HG03457 (cell line): ENCODE data around the gene PRR15L.
A peak's percentile ranks its signal among the peaks of the same experiment; 100 is the strongest.
"Not testable (repeated sequence)": the region's sequence is repeated elsewhere in the genome, so short reads cannot be mapped to it uniquely, and the experiment has no call there.

Experiments
- ATAC-seq: cut with Tn5 transposase; IDR thresholded peaks from one replicate; pipeline ENCODE4 v1.9.1; 2021; ENCODE audit warnings: moderate number of reproducible peaks; ENCODE audit not compliant: unreplicated experiment

PRR15L gene

DNA sequence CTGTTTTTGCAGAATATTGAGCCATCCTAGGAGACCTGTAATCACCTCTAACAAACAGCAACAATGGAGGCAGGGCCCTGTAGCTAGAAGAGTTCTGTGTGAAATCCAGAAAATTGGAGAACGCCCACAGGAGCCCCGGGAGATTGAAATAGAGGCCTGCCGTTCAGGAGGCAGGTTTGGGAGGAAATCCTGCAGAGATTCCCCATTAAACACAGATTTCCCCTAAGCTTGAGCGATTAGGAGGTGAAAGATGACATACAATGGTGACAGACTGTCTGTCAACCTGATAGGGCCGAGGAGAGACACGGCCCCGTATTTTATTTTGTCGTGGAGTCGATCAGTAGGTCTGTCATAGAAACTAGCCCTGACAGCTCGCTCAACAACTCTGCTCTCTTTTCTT, 31.5 kb upstream of the PRR15L start:
- no peak for ATAC-seq

DNA sequence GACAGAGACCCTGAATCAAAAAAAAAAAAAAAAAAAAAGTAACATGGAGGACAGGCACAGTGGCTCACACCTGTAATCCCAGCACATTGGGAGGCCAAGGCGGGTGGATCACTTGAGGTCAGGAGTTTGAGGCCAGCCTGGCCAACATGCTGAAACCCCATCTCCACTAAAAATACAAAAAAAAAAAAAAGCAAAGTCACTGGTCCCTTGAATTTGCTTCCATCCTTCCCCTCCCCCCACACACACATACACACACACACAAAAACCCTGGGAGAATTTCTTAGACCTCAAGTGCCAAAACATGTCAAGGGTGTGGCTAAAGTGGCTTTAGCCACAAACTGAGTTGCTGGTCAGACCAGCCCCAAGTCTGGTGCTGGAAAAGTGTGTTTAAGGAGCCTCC, 30.8 kb upstream of the PRR15L start:
- not testable (repeated sequence) for ATAC-seq

DNA sequence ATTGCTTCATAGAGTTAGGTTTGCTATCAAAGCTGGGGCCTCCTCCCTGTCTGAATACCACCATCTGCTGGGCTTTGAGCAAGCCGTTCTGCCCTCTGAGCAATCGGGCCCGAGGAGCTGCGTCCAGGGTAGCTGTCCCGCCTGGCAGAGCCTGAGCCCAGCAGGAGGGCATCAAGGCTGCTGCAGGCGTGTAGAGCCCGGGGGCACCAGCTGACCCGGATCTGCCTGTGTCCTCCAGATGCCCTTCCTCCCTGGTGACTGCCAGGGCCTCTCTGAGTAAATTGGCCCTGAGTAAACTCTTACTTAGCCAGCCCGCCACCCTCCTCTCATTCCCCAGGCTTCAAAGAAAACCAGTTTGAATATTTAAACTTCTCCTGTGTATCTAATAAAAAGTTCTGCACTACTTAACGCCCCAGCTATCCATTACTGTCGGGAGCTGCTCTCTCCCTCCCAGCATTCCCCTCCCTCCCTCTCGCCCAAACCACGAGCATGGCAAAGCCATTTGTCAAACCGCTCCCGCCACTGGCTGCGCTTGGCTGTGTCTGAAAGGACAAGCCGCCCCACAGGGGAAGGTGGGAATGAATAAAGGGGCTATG, 29.7 kb upstream of the PRR15L start:
- ATAC-seq: no peak

GRCh38 chr17:47986520-47986919, 28.8 kb upstream of the PRR15L start:
- ATAC-seq: no peak

GRCh38 chr17:47983492-47984223, 26.0 kb upstream of the PRR15L start:
- ATAC-seq: no peak

DNA sequence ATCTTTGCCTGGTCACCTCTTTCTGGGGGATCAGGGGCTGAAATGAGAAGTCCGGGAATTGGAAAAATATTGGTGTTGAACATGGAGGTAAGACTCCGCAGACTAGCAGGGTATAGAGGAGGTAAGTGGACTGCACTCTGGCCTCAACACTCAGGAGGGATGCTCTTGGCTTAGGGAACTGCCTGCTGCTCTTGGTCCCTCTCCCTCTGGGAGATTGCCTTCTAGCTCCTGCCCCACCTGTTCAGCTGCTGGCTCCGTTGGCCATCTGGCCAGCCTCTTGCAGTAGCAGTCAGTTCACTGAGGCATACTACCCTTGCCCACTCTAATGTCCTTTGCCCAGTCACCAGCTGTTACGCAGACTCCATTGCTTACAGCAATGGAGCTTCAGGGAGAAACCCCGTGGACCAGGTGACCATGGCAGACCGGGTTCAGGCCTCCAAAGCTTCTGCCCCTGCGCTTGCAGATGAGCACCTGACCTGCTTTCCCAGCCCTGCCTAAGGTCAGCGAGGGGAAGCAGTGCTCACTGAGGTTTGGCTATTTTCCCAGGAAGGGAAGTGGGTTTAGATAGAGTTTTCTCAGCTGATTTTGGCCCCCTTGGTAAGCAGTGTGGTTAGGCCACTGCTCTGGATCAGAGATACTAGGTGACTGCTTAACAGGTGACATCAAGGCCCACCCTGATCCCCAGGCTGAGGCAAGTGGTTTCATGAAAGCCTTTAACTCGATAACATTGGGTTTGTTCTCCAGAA, 25.1 kb upstream of the PRR15L start:
- ATAC-seq: no peak

DNA sequence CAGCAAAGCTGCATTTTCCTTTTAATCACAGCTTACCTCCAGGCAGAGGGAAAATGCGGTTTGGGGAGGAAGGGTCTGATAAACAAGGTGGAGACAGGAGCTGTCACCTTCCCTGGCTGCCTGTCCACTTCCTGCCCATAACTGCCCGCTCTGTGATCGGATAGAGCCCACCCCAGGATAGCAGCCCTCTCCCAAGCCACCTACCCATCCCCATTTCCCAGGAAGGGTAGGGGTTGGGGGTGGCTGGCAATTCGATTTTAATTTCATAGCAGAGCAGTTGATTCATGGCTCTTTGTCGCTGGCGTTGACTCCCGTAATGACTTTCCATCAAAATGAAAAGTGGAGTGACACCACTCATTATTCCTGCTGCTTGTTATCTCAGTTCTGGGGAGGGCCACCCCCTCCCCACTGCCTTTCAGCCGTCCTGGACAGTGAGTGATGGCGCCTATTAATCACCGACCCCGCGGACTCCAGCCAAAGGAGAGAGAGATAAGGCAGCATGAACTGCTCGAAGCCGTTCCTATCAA, 24.5 kb upstream of the PRR15L start:
- ATAC-seq: no peak

- no peak for ATAC-seq
Observed at GRCh38 chr17:47981462-47981861, 23.8 kb upstream of the PRR15L start.

DNA sequence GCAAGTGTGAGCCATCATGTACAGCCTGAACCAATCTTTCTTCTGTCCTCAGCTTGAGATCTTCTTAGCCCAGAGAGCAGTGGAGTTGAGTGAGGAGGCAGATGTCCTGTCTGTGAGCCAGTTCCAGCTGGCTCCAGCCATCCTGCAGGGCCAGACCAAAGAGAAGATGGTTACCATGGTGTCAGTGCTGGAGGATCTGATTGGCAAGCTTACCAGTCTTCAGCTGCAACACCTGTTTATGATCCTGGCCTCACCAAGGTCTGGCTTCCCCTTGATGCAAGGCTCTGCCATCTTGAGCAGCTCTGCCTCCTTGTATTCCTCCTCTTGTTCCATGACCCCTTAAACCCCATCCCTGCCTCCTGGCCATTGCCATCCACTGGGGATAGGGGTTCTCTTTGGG, 22.9 kb upstream of the PRR15L start:
- ATAC-seq: no peak

GRCh38 chr17:47978324-47978723, 20.6 kb upstream of the PRR15L start:
- no peak for ATAC-seq

GRCh38 chr17:47975823-47976205, 18.1 kb upstream of the PRR15L start:
- no peak for ATAC-seq

DNA sequence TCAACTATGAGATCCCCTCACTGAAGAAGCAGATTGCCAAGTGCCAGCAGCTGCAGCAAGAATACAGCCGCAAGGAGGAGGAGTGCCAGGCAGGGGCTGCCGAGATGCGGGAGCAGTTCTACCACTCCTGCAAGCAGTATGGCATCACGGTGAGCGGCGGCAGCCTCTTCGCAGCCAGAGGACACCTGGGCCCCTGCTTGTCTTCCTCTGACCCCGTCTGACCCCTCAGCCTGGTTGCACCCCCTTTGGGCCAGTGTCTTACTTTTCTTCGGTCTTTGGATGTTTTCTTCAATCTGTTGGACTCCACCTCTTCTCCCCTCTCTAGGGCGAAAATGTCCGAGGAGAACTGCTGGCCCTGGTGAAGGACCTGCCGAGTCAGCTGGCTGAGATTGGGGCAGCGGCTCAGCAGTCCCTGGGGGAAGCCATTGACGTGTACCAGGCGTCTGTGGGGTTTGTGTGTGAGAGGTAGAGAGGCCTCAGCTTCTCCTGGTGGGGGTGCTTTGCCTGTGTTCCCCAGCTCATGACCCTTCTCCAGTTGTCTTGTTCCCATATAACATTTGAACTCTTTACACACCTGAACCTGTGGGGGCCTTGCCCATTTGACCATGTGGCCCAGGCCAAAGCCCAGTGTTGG, 17.6 kb upstream of the PRR15L start:
- no peak for ATAC-seq

GRCh38 chr17:47973541-47973940, 15.9 kb upstream of the PRR15L start:
- no peak for ATAC-seq

DNA sequence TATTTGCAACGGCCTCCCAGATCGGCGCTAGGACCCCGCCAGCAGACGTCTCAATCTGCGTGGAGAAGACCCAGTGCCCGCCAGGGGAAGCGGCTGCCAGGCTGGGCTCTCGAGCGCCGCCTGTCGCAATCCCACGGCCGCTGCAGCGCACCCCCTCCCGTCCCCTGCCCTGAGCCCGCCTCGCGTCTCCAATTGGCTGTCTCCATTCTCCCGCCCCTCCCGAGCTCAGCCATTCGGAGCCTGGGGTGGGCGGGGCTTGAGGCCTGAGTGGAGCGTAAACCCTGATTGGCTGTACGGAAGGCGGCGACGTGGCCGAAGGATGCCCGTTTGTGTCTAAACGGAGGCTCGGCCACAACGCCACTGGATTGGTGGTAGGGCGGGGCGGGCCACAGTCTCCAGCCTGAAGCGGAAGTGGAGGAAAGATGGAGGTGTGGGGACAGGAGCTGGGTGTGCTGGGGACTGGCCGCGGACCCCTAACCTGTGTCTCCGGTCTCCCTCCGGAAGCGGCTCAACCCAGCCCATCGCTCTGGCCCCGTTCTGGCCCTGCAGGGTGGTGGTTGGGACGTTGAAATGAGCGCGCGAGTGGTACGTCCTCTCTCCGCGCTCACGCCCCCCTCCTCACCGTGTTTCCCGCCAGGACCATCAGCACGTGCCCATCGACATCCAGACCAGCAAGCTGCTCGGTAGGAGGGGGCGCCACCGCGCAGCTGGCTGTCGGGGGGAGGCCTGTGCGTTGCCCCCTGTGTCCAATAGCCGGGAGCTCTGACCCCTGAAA, 13.2 kb upstream of the PRR15L start, which contains the start of gene CDK5RAP3:
Gene CDK5RAP3 (plus strand): TSS at position 389 of the 775 bp plus-strand sequence. CDS start 34 bp downstream, at position 423.
- peak; percentile 90 for ATAC-seq

GRCh38 chr17:47969930-47970724, 12.4 kb upstream of the PRR15L start:
- ATAC-seq: no peak

DNA sequence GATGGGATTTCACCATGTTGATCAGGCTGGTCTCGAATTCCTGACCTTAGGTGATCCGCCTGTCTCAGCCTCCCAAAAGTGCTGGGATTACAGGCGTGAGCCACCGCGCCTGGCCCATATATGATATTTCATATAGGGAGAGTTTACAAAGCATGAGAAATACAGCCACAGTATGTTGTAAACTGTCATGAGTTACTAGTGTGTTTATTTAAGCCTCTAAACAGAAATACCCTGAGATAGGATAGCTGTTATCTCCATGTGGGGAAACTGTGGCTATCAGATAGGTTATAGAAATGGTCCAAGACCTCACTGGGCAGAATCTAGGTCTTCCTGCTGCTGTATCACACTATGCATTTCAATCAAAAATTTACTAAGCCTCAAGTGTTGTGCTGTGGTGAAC, 11.2 kb upstream of the PRR15L start:
- no peak for ATAC-seq

DNA sequence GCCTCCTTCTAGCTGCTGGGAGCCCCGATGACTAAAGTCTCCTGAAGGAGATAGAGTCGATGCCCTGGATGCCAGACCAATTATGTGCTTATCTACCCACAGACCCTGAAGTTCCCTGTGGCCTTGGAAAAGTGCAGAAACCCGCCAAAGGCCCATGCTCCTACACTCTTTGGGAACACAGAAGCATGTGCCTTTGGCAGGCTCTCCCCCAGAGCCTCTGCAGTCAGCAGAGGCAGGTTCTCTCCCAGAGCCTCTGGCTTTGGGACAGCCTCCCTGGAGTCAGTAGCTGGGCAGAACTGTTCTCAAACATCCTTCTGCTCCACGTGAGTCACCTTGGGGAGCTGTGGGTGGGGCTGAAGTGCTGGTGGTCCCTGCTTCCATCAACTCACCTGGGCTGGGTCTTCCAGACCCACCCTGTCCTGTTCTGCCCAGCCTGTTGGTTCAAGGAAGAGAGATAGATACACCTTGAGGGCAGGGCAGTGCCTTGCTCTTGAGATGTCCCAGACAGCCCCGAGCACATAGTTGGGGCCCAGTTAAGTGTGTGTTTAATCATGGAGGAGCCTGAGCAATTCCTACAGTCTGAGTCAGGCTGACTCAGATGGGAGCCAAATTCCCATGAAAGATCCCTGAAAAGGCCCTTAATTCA, 10.0 kb upstream of the PRR15L start:
- no peak for ATAC-seq

DNA sequence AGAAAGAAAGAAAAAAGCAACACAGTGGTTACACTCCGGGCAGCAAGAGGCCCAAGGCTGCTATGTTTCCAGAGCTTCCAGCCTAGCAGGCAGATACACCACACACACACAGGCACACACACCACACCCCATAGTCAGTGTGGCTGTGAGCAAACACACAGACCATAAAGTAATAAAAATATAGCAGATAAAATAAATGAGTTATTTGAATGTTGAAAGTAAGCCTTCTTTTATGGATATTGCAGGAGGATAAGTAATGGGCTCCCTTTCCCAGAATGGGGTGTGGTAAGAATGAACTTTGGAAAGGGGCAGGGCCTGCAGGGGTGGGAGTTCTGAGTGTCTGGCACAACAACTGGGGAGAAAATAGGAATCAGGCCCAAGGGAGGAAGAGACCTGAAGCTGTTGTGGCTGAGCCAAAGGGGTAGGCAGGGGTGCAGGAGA, 8.4 kb upstream of the PRR15L start:
- no peak for ATAC-seq

DNA sequence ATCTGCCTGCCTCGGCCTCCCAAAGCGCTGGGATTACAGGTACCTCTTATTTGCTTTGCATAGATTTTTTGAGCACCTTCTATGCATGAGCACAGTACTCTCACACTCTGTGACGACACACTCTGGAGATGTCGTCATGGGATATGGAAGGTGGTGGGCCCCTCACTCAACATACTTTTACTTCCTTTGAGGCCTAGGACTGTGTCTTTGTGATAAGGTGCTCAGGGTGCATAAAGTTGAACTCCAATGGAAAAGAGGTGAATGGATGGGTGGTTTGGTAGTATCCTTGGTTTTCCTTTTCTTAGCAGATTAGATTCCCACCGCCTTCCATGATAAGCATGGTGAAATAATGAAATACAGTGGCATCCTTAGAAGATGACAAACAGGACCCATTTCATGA, 7.2 kb upstream of the PRR15L start:
- ATAC-seq: no peak
